Activated effector memory CD4-positive, alpha-beta T cell treated with anti-CD3 and anti-CD28 coated beads, Interleukin-2, amount 50 U/mL, for 16 hours (primary cell): ENCODE measurements around the gene SCTR.

Source experiments
- DNase-seq: peaks from one replicate; pipeline ENCODE4 v3.0.0-alpha.2; 2020

SCTR gene

DNA sequence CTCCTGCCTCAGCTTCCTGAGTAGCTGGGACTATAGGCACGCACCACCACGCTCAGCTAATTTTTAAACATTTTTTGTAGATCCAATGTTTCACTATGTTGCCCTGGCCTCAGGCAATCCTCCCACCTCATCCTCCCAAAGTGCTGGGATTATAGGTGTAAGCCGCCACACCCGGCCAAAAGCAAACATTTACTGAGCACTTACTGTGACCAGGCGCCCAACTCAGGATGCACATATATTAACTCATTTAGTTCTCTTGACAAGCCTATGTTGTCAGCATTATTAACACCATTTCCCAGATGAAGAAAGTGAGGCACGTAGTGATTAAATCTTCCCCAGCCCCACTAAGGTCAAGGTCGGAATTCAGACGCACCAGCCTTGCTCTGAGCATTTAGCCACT lies 51.5 kb downstream of the SCTR start:
- no peak for DNase-seq

DNA sequence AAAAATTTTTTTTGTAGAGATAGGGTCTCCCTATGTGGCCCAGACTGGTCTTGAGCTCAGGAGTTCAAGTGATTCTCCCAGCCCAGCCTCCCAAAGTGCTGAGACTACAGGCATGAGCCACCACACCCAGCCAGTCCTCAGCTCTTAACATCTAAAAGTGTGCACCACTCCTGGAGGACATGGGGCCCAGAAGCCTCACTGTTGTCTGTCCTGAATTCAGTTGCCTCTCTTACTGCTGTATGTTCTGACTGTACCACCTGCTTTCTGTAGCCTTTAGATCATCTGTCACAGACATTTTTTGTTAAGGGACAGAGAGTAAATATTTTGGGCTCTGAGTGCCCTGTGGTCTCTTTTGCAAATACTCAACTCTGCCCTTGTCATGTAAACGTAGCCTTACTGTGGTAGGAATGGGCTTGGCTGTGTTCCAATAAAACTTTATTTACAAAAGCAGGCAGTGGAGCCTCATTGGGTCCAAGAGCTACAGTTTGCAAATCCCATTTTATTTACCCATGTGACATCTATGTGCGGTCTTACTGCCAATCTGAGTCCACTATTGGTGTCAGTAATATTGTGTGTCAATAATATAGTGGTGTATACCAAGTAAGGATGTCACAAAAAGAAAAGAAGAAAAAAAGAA lies 54.5 kb downstream of the SCTR start:
- no peak for DNase-seq

DNA sequence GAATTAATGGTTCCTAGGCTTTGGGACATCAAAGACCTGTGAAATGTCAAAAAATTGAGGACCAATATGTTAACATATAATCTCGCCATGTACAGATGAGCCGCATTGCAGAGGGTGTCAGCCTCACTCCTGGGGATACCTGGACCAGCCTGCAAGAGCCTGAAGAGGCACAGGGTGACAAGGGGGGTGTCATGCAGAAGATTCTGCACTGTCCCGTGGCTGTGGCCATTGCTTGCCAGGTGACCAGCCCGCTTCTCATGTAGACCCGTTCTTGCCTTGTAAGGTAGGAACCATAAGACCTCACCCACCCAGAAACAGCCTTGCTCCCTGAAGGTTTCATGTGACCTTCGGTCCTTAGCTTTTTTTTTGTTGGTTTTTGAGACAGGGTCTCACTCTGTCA lies 55.2 kb downstream of the SCTR start:
- DNase-seq = no peak

DNA sequence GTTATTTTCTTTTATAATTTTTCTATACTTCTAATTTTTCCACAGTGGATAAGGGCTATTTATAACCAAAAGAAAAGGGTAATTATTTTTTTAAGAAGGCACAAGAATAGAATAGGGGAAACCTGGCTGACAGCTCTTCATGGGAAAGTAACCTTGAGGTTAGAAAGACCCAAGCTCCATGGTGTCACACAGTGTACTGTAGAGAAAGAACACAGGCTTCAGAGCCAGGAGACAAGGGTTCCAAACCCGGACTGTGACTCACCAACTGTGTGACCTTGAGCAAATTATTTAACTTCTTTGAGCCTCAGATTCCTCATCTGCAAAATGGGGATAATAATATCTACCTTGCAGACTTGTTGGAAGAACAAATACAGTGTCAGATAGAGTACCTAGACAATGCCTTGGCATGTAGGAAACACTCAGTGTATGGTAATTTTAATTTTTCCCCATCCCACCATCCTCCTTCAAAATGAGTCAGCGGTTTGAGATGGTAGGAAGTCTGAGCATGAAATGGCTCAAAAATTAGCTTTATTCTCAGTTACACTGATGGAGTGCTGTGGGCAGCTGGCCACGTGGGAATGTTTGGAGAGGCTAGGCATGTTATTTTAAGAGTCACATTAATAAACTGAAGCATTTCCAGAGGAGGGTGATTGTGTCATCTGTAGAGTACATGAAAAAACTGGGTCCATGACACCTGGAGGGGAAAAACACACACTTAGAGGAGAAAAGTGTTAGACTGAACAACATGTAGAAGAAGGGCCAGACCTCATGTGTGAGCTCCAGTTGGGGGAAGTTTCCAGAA lies 55.9 kb downstream of the SCTR start:
- DNase-seq = no peak

DNA sequence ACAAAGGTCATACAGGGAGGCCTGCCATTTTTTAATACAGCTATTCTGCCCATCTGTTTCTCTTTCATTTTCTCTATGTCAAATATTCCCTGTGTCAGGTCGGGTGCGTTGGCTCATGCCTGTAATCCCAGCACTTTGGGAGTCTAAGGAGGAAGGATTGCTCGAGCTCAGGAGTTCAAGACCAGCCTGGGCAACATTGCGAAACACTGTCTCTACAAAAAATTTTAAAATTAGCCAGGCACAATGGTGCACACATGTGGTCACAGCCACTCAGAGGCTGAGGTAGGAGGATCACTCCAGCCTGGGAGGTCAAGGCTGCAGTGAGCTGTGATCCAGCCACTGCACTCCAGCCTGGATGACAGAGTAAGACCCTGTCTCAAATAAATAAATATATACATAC lies 57.9 kb downstream of the SCTR start:
- no peak for DNase-seq

DNA sequence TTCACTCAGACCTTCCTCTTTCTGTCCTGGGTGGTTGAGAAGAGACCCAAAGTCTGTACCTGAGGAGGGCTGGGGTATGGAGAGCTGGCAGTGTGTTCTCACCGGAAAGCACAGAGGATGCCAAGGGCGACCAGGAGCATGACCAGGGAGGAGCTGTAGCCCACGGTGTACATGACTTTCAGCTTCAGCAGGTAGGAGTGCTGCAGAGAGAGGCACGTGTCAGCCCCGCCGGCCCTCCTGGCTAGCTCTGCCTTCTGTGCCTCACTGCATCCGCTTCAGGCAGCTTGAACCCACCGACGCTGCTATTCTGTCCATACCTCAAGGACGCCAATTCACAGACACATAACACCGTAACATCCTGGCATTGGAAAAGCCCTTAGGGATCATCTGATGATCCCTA lies 58.6 kb downstream of the SCTR start:
- no peak for DNase-seq

DNA sequence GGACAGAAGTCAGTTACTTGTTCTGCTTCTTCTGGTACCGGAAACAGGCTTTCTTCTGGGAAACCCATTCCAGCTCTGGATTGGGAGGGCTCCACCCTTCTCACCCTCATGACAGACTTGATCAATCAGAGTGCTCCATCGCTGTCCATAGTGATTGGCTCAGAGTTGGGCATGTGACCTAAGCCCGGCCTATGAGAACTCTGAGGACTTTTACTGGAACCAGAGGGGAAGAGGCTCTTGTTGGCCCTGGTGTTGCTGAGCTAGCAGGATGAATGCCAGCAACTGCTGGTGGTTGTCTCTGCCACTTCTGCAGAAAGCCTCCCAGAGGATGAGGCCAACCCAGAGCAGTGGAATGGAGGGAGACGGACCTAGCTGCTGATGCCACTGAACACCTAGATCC lies 59.3 kb downstream of the SCTR start:
- DNase-seq = no peak

DNA sequence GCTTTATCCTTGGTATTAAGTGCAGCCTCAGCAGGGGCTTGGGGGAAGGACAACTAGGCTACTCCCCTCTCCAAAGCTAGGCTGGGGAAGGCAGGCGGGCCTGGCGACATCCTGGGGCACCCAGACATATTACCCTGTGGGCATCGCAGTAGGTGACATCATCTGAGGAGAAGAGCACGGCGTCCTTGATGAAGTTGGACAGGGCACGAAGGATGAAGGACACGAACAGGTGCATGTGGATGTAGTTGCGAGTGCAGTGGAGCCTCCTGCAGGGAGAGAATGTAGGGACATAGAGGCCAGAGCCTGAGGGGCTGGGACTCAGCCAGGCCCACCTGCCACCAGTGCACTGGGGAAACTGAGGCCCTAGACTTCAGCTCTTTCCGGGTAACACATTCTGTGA lies 60.3 kb downstream of the SCTR start:
- DNase-seq = no peak

DNA sequence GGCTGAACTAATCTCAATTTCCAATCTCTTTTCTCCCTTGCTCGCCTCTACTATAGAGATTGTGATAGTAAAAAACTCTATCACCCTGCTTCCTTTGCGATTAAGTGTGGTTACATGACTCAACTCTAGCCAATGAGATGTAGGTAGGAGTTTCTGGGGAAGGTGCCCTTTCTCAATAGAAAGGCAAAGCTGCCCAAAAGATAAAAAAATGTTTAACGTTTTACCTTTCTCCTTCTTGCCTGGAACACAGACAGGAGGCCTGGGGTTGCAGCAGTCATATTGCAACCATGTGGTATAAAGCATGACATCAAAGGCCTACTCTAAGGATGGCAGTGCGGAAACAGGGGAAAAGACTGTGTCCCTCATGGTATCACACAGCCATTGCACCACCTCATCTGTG lies 61.1 kb downstream of the SCTR start:
- no peak for DNase-seq

DNA sequence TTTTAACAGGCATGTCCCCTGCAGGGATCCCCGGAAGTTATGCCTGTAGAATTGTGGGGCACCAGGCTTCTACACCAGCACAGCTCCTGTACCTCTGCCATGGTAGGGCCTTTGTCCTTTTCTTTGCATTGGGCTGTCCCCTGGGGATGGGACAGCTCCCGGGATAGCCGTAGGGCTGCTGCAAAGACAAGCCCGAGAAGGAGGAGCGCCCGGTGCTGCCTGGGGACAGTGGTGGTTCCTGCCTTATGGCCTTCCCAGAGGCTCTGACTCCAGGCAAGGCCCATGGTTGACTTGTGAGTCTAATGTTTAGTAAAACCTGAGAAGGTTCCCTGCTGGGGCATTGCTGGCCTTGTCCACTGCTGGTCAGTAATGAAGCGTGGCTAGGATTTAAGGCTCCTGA lies 61.7 kb downstream of the SCTR start:
- no peak for DNase-seq

DNA sequence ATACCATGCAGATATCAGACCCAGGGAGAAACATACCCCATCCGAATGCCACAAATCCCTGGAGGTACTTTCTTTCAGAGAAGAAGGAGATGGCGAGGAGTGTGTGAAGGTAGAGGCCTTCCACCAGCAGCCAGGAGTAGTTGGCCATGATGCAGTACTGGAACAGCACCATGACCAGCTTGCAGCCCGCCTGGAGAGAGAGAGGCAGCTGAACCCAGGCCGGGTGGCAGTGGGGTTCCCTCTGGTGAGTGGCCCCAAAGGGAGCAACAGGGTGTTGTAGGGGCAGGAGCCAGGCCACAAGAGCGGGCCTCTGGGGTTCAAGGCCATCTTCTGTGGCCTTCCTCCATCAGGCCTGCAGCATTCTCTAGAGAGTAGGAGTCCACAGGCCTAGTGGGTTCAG lies 62.5 kb downstream of the SCTR start:
- no peak for DNase-seq

DNA sequence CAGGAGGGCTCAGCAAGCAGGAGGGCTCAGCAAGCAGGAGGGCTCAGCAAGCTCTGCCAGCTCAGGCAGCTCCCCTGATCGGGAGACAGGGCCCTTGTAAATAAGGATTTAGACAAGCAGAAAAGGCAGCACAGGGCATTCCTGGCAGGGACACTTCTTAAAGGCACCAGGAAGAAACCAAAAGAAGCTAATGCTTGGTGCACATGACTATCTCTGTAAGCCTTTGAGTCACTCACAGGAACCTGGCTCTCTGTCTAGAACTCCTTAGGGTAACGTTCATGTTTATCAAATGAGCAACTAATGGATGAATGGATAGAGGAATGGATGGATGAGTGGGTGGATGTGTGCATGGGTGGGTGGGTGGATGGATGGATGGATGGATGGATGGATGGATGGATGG lies 64.2 kb downstream of the SCTR start:
- DNase-seq = no peak

DNA sequence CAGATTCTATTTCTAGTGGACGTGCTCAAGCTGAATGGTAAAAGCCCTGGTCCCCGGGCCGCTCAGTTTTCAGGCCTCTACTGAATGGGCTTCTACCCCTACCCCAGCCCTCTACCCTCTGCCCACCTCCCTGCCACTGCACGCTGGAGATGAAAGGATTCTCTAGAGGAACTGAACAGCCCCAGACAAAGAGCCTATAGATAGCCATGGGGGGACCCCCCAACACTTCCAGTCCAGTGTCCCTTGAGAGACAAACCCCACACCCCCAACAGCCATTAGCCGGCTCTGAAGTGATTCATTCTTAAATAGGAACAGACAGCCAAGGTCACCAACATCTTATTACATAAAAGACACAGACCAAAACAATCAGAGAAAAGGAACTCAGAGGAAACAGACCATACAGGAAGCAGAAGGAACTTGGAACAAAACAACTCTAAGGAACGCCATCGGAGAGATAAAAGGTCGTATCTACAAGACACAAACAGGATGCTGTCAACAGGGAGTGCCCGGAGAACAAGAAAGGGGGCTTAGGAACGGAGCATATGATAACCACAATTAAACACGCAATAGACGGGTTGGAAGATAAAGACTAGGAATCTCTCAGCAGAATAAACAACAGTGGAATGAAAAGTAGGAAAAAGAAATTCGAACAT lies 69.1 kb downstream of the SCTR start:
- no peak for DNase-seq

DNA sequence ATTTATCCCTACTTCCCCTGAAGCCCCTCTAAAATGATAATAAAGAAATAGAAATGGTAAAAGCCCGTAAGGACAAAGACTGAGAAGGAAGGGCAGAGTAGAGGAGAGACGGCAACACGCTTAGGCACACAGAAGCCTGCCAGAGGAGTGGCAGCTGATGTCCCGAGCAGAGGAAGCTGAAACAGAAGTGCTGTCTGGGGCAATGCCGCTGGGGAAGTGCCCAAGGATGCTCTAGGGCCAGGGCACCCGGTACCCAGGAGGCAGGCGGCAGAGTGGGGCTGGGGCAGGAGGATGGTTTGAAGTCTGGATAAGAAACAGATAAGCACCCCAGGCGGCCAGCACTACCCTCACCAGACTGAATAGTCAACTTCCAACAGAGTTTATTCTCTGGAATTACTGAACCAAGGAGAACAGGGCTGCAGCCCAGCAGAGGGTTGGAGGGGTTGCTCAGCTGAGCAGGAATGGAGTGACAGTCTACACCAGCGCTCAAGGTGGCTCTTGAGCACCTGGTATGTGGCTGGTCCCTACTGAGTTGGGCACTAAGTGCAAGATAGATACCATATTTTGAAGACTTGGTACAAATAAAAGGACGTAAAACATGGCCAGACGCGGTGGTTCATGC lies 70.2 kb downstream of the SCTR start:
- no peak for DNase-seq

DNA sequence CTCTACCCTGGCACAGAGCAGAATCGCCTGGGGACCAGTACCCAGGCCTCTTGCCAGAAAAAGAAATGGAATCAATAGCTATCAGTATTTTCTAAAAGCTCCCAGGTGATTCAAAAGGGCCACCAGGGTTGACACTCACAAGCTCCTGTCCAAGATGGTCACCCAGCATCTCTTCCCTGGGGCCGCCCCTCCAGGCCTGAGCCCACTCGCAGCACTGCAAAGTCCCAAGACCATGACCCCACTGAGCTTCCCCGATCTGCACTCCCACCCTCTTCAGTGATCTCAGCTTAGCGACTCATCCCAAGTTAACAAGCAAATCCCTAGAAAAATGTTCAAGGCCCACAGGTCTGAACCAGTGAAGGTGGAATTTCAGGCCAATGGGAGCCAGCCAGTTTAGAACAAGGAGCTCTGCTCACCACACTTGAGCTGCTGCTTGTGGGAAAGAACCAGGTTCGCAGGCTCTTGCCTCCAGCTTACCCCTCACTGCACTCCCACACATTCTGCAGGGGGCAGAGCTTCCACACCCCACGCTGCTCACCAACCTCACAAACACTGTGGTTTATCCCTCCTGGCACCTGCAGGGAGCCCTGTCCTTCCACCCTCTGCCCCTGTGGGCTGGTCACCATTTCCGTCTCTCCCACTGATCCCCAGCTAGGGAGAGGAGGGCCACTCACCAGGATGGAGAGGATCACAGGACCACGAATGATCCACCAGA lies 72.8 kb downstream of the SCTR start:
- DNase-seq = no peak

DNA sequence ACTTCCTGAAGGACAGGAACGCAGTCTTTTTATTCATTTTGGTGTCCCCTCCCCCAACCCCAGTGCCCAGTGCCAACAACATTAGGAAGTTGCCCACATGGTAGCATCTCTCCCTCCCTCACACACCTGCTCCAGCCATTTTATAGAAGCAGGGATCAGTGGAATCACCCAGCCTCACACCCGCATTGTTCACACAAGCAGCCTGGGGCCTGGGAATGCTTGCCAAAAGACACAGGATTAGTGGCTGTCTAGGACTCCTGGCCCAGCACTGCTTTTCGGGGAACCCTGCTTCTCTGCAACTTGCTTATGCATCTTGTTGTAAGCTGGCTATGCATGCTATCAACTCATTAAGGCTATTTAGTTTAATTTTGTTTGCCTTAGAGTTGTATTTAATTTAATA lies 74.8 kb downstream of the SCTR start:
- DNase-seq = no peak

DNA sequence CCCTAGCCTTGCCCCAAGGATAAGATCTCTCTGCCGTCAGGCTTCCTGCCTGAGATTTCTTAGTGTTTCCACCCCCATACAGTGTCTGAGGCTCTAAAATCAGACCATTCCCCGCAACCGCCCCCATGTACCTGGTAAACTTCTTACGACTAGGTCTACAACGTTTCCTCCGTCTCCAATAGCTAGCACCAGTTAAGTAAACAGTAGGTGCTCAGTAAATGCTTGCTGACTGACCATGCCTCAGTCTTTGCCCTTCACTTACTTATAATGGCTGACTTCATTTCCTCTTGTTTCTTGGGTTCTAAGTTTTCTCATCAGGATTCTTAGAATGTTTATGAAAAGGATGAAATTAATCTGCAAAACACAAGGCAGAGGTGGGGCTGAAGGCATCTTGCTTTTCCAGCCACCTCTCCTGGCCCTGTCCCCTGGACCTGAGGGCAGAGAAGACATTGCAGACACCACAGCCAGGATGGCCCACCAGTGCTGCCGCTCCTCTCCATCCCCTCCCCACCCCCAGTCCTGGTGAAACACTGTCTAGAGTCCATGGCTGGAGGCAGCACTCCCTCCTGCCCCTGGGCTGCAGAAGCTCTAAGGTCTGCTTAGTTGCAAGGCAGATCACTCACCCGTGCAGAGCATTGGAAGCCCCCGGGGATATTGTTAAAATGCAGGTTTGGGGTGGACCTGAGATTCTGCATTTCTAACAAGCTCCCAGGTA lies 75.7 kb downstream of the SCTR start:
- no peak for DNase-seq

DNA sequence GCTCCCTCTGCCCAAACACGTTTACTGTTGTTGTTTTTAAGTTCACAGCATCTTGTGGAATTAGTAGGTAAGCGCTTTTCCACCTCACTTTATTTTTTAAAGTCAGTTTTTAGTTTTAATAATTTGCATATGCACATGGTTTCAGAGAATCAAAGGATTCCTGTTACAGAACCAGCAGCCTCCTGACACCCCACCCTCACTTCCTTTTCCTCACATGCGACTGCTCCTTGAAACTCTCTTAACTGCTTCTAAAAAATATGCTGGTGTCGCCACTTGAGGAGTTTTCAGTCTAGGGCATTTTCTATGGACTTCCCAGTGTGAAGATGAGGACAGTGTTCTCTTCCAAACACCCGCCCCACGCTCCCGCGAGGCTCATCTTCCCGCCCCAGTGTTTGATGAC lies 78.2 kb downstream of the SCTR start:
- DNase-seq = no peak

DNA sequence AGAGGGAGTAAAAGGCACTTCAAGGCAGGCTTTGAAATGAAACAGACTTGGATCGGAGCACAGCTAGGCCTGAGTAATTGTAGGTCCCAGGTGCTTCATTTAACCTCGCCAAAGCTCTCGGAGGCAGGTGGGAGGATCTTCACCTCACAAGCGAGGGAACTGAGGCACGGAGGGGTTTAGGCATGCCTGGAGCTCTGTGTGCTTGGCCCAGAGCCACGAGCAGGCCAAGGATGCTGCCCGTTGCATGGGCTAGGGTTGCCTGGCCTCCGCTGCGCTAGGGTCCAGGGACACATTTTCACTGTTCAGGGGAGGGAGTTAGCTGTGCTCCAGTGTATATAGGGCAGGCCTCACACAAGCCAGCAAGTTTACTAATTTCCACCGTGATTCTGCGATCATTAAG lies 81.4 kb downstream of the SCTR start:
- DNase-seq = peak; percentile 19

DNA sequence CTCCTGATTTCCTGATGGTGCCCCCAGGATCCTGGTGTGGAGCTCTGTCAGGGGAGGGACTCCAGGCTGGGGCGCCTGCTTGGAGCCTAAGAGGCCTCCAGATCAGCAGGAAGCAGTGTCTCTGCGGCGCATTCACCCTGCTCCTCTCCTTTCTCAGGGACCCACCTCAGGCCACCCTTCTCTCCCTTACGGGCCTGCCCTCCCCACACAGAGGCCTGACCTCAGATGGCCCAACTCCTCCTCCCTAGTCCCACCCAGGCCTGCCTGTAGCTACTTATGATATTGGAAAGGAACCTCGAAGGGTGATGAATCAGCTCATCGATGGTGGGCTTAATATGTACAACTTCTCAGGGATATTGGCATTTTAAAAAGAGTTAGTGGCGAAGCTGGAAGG lies 82.1 kb downstream of the SCTR start:
- peak; percentile 31 for DNase-seq

DNA sequence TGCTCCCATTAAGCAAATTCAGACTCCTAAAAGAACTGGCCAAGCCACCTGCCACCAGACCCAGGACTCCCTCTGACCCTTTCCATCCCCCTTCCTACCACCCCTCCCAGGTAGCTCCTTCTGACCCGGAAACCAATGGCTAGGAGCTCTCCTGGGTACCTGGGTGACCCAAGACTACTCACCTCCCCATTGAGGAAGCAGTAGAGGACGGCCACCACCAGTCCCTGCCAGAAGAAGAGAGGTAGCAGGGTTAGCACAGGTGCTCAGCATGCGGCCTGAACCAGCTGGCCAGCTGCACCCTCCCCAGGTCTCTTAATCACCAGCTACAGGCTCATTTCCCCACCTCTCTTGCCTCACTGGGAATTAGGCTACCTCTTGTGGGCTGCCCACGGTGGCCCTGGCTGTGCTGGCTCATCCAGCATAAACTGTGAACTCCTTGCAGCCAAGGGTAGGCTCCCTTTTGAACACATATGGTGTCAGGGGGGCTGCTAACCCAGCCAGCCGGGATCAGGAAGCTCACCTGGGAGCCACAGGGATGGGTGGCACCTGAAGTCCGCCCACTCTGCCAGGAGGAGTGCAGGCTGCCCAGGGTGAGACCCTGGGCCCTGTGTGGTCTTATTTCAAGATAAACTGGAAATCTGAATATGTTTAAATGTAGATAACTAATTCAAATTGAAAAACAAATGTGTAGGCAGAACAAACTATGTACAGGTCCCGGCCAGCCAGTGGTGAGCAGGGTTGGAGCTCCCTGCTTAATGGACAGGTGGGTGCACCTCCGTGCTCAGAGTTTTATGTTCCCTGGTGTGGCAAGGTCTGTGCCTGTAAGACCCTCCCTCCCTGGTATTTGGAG lies 82.7 kb downstream of the SCTR start:
- DNase-seq = peak; percentile 58

DNA sequence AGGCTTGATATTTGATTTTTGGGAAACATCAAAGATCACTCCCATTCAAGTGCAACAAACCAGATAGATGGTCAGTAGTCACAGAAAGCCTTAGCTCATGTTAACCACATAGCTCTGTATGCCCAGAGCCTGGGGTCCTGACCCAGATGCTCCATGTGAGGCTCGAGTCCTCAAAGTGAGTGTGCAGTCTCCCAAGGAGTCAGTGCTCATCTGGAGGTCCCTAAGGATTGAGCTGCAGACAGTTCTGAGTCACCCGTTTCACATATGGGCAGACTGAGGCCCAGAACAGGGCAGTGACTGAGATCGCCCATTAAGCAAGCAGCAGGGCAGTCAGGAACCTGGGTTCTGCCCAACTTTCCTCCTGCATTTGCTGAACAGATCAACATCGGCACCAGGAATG lies 83.4 kb downstream of the SCTR start:
- DNase-seq = peak; percentile 14
